Activated CD8-positive, alpha-beta T cell treated with anti-CD3 and anti-CD28 coated beads for 36 hours (primary cell): ENCODE results near the gene NPC1. TPM values are rescaled to one million over a fixed set of nuclear protein-coding genes. Genes with fewer than 3 reads are reported as not detected.
"Not testable (repeated sequence)": the region's sequence is repeated elsewhere in the genome, so short reads cannot be mapped to it uniquely, and the experiment has no call there.

Experiments used
- ATAC-seq: fragments of 200-7000 bp; cut with Tn5 transposase; one replicate; pipeline ENCODE4 v1.10.0; 2021; ENCODE audit warnings: mild to moderate bottlenecking, moderate library complexity
- CTCF ChIA-PET: fragments of 350-600 bp; sonication (Branson Sonifier 250); formaldehyde crosslinking; loops from one replicate; lab custom pipeline; 2021; ENCODE audit warnings: antibody characterized with exemption; lab: Charles Lee
- POLR2A ChIA-PET: fragments of 350-600 bp; sonication (Branson Sonifier 250); formaldehyde crosslinking; loops from one replicate; lab custom pipeline; 2021; ENCODE audit warnings: antibody characterized with exemption; lab: Charles Lee
- DNase-seq: peaks from one replicate; pipeline ENCODE4 v3.0.0-alpha.2; 2020
- H3K27ac Mint-ChIP-seq: one replicate; pipeline ENCODE4 v1.8.0; 2021; ENCODE audit warnings: mild to moderate bottlenecking, mixed read lengths
- H3K27me3 Mint-ChIP-seq: one replicate; pipeline ENCODE4 v1.8.0; 2021; ENCODE audit warnings: mixed read lengths
- H3K36me3 Mint-ChIP-seq: one replicate; pipeline ENCODE4 v1.8.0; 2021; ENCODE audit warnings: low read depth, mixed read lengths
- H3K4me1 Mint-ChIP-seq: one replicate; pipeline ENCODE4 v1.8.0; 2021; ENCODE audit warnings: low read depth, mixed read lengths
- H3K4me3 Mint-ChIP-seq: one replicate; pipeline ENCODE4 v1.8.0; 2021; ENCODE audit warnings: mild to moderate bottlenecking, moderate library complexity, mixed read lengths
- H3K9me3 Mint-ChIP-seq: one replicate; pipeline ENCODE4 v1.8.0; 2021; ENCODE audit warnings: mixed read lengths
- intact Hi-C: fragments of 100-400 bp; cut with micrococcal nuclease; formaldehyde crosslinking; loops from one replicate; pipeline ENCODE4 v1.10.0; 2022
- total RNA-seq, 2 experiments: library from RNA; stranded (reverse); gene quantifications; one replicate each; pipeline ENCODE4 v1.2.3, GENCODE V29; 2021
- TF ChIP-seq, protein P1 (sequence below): fragments of 200-600 bp; IDR thresholded peaks from one replicate; pipeline ENCODE4 v1.8.0; 2022; ENCODE audit warnings: antibody characterized with exemption, mild to moderate bottlenecking

The NPC1 gene
- total RNA-seq, 2 experiments from 2014 or later, result 21.5 to 22.9 TPM

DNA sequence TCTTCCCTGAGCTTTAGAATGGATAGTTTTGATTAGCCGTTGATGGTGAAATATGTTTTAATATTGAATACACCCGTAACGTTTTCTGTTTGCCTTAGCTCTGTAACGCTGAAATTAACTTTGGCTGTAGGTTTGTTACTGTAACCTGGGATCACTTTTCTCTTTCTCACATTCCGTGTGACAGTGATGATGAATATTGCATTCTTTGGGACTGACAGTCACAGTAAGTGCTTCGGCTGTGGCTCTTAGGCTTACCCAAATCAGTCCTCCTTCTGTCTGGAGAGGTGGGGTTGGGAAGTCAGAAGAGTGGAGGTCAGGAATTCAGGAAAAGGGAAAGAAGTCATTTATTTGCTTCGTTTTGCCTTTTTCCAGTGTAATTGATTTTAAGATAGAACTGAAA lies 65.0 kb downstream of the NPC1 start:
- CTCF ChIA-PET, result interaction anchor here (1.0 to 3.2 kb wide), 4 partner anchors 9 to 182 kb away, joined by 3 to 12 read pairs (median 5); no protein-coding TSS in a partner anchor
- H3K36me3 Mint-ChIP-seq, result peaks cover 54% of the 10 kb centered on the region
- ATAC-seq, result no peak

GRCh38 chr18:23519734-23520133 lies 66.6 kb downstream of the NPC1 start:
- DNase-seq (no peak), ATAC-seq (no peak)
- Mint-ChIP-seq H3K4me1 (peaks cover 6% of the 10 kb centered on the region), H3K27ac (no peak overlapping the region), H3K27me3 (no peaks in the 10 kb centered on the region), H3K36me3 (peaks cover 54% of the 10 kb centered on the region), H3K9me3 (no peaks in the 10 kb centered on the region), H3K4me3 (no peak overlapping the region)
- intact Hi-C loops, result loop anchor here (5.0 to 10.0 kb wide), 2 partner anchors 68 to 285 kb away; partner anchors contain the start of gene NPC1
- TF ChIP-seq, protein P1, sequence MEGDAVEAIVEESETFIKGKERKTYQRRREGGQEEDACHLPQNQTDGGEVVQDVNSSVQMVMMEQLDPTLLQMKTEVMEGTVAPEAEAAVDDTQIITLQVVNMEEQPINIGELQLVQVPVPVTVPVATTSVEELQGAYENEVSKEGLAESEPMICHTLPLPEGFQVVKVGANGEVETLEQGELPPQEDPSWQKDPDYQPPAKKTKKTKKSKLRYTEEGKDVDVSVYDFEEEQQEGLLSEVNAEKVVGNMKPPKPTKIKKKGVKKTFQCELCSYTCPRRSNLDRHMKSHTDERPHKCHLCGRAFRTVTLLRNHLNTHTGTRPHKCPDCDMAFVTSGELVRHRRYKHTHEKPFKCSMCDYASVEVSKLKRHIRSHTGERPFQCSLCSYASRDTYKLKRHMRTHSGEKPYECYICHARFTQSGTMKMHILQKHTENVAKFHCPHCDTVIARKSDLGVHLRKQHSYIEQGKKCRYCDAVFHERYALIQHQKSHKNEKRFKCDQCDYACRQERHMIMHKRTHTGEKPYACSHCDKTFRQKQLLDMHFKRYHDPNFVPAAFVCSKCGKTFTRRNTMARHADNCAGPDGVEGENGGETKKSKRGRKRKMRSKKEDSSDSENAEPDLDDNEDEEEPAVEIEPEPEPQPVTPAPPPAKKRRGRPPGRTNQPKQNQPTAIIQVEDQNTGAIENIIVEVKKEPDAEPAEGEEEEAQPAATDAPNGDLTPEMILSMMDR, result no peak
- ChIA-PET POLR2A (no interaction called here), CTCF (interaction anchor here (1.8 to 3.2 kb wide), 3 partner anchors 8 to 21 kb away, joined by 4 to 12 read pairs (median 6); no protein-coding TSS in a partner anchor)

More for the DNA sequence above, 65.0 kb downstream of the NPC1 start:
- H3K9me3 Mint-ChIP-seq, result no peaks in the 10 kb centered on the region
- no peak overlapping the region for H3K4me3 Mint-ChIP-seq
- H3K4me1 Mint-ChIP-seq, result peaks cover 3% of the 10 kb centered on the region
- intact Hi-C loops, result no loop called here
- POLR2A ChIA-PET, result no interaction called here
- no peak for DNase-seq
- no peak overlapping the region for H3K27ac Mint-ChIP-seq
- H3K27me3 Mint-ChIP-seq, result no peaks in the 10 kb centered on the region
- TF ChIP-seq, protein P1, result no peak

DNA sequence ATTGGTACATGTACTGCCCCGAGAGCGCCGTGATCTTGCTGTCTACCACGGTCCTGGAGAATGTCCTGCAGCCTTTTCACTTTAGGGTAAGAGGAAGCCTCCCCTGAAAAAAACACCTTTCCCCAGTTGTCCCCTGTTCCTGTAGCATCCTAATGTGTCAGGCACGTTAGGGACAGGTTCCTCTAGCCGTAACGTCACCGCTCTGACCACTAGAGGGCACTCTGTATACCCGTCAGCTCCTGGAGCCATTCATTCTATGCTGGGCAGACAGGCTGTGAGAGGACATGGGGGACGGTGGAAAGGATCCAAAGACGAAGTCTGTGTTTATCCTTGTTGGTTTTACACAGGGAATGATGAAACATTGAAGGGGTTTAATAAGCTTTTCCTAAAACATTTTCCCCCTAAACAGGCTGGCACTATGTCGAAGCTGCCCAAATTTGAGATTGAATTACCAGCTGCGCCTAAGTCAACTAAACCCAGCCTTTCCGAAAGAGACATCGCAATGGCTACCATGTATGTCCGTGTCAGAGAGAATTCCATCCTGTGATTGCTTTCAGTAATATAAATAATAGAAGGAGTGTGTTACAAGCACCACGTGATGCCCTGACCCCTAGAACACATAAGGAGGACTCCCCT lies 70.3 kb downstream of the NPC1 start:
- Mint-ChIP-seq H3K27ac (peak overlapping the region; percentile 52), H3K4me1 (peaks cover 10% of the 10 kb centered on the region), H3K27me3 (no peaks in the 10 kb centered on the region), H3K9me3 (no peaks in the 10 kb centered on the region), H3K4me3 (no peak overlapping the region), H3K36me3 (peaks cover 38% of the 10 kb centered on the region)
- TF ChIP-seq, protein P1, result peak; percentile 82
- ATAC-seq (peak; percentile 99), DNase-seq (peak; percentile 85)
- ChIA-PET POLR2A (interaction anchor here (0.8 to 1.5 kb wide), 2 partner anchors 13 to 34 kb away, joined by 3 to 4 read pairs; no protein-coding TSS in a partner anchor), CTCF (interaction anchor here (0.6 to 3.2 kb wide), 41 partner anchors 8 to 564 kb away, joined by 3 to 44 read pairs (median 4); no protein-coding TSS in a partner anchor)
- intact Hi-C loops, result loop anchor here (5.0 to 10.0 kb wide), 2 partner anchors 71 to 289 kb away; partner anchors contain the start of gene NPC1

- no peak overlapping the region for H3K4me3 Mint-ChIP-seq
- intact Hi-C loops, result loop anchor here (10.0 kb wide), 1 partner anchor 292 kb away; no protein-coding TSS in a partner anchor
- no peaks in the 10 kb centered on the region for H3K9me3 Mint-ChIP-seq
Measured at GRCh38 chr18:23512641-23513040, 73.7 kb downstream of the NPC1 start.

GRCh38 chr18:23512216-23512615 lies 74.1 kb downstream of the NPC1 start:
- CTCF ChIA-PET, result interaction anchor here (0.6 to 1.6 kb wide), 6 partner anchors 8 to 62 kb away, joined by 3 to 7 read pairs (median 3); no protein-coding TSS in a partner anchor
- H3K27ac Mint-ChIP-seq, result peak overlapping the region; percentile 31
- not testable (repeated sequence) for H3K4me3 Mint-ChIP-seq, H3K9me3 Mint-ChIP-seq, H3K27me3 Mint-ChIP-seq, DNase-seq, ATAC-seq
- peaks cover 25% of the 10 kb centered on the region for H3K36me3 Mint-ChIP-seq
- intact Hi-C loops, result loop anchor here (10.0 kb wide), 1 partner anchor 293 kb away; no protein-coding TSS in a partner anchor
- POLR2A ChIA-PET, result interaction anchor here (1.3 kb wide), 1 partner anchor 73 kb away, joined by 4 read pairs; no protein-coding TSS in a partner anchor
- peaks cover 13% of the 10 kb centered on the region for H3K4me1 Mint-ChIP-seq

More at GRCh38 chr18:23512641-23513040, 73.7 kb downstream of the NPC1 start:
- ChIA-PET CTCF (interaction anchor here (0.6 to 1.6 kb wide), 6 partner anchors 8 to 61 kb away, joined by 3 to 7 read pairs (median 3); no protein-coding TSS in a partner anchor), POLR2A (interaction anchor here (1.3 kb wide), 1 partner anchor 73 kb away, joined by 4 read pairs; no protein-coding TSS in a partner anchor)
- ATAC-seq (no peak), DNase-seq (no peak)
- Mint-ChIP-seq H3K27ac (peak overlapping the region; percentile 31), H3K27me3 (no peaks in the 10 kb centered on the region), H3K36me3 (peaks cover 27% of the 10 kb centered on the region), H3K4me1 (peaks cover 11% of the 10 kb centered on the region)
- TF ChIP-seq, protein P1, result no peak

GRCh38 chr18:23510923-23511322 lies 75.4 kb downstream of the NPC1 start:
- peaks cover 19% of the 10 kb centered on the region for H3K4me1 Mint-ChIP-seq
- POLR2A ChIA-PET, result interaction anchor here (0.6 kb wide), 1 partner anchor 516 kb away, joined by 3 read pairs; no protein-coding TSS in a partner anchor
- CTCF ChIA-PET, result interaction anchor here (0.7 kb wide), 1 partner anchor 12 kb away, joined by 4 read pairs; no protein-coding TSS in a partner anchor
- not testable (repeated sequence) for ATAC-seq, H3K27ac Mint-ChIP-seq, H3K27me3 Mint-ChIP-seq, H3K9me3 Mint-ChIP-seq, DNase-seq, H3K4me3 Mint-ChIP-seq
- intact Hi-C loops, result loop anchor here (10.0 kb wide), 1 partner anchor 294 kb away; no protein-coding TSS in a partner anchor
- peaks cover 24% of the 10 kb centered on the region for H3K36me3 Mint-ChIP-seq
